Mesenchymal stem cell (in vitro differentiated cells and primary cell): ENCODE results near the gene TNS1.

Experiments
- DNase-seq: peaks from one replicate; pipeline ENCODE4 v3.0.0-alpha.2; 2013
- H2AFZ ChIP-seq: one replicate; pipeline ENCODE4 v1.6.1; 2013; ENCODE audit warnings: low read depth, mild to moderate bottlenecking, control low read depth, inconsistent platforms, low read length, moderate library complexity
- H2AK5ac ChIP-seq: 2 replicates; pipeline ENCODE4 v1.6.1; 2013; ENCODE audit warnings: low read length, moderate library complexity, mild to moderate bottlenecking, inconsistent platforms; ENCODE audit not compliant: severe bottlenecking
- H2BK120ac ChIP-seq: one replicate; pipeline ENCODE4 v1.6.1; 2013; ENCODE audit warnings: low read depth, mild to moderate bottlenecking, inconsistent platforms, low read length, moderate library complexity
- H2BK12ac ChIP-seq, 2 experiments: one replicate each; pipeline ENCODE4 v1.6.1; 2013; ENCODE audit warnings: inconsistent platforms in 2 of 2, low read length in 2 of 2, mild to moderate bottlenecking in 2 of 2, moderate library complexity in 2 of 2, control low read depth in 1 of 2
- H2BK15ac ChIP-seq: one replicate; pipeline ENCODE4 v1.6.1; 2013; ENCODE audit warnings: mild to moderate bottlenecking, low read depth, inconsistent platforms; ENCODE audit not compliant: poor library complexity, severe bottlenecking
- H2BK5ac ChIP-seq: 2 replicates; pipeline ENCODE4 v1.6.1; 2013; ENCODE audit warnings: low read depth, mild to moderate bottlenecking, low read length, control low read depth, inconsistent platforms; ENCODE audit not compliant: poor library complexity, severe bottlenecking
- H3K14ac ChIP-seq, 2 experiments: one replicate each; pipeline ENCODE4 v1.6.1; 2013; ENCODE audit warnings: inconsistent platforms in 2 of 2, low read length in 2 of 2, control low read depth in 1 of 2, mild to moderate bottlenecking in 1 of 2, moderate library complexity in 1 of 2
- H3K18ac ChIP-seq, 2 experiments: one replicate each; pipeline ENCODE4 v1.6.1; 2013; ENCODE audit warnings: inconsistent platforms in 2 of 2, low read length in 2 of 2, control low read depth in 1 of 2, low read depth in 1 of 2, mild to moderate bottlenecking in 1 of 2
- H3K23ac ChIP-seq, 2 experiments: one replicate each; pipeline ENCODE4 v1.6.1; 2013; ENCODE audit warnings: inconsistent platforms in 2 of 2, low read length in 2 of 2, mild to moderate bottlenecking in 2 of 2, moderate library complexity in 2 of 2, control low read depth in 1 of 2
- H3K27ac ChIP-seq: 2 replicates; pipeline ENCODE4 v1.5.1; 2013; ENCODE audit warnings: mild to moderate bottlenecking, moderate library complexity, low read length, control low read depth, inconsistent platforms; ENCODE audit not compliant: poor library complexity, severe bottlenecking
- H3K27me3 ChIP-seq, 2 experiments: 2 replicates each; pipeline versions ENCODE4 v1.6.1 to v1.7.0; 2013; ENCODE audit warnings: low read length in 2 of 2, mild to moderate bottlenecking in 2 of 2, moderate library complexity in 2 of 2, control low read depth in 1 of 2, inconsistent platforms in 1 of 2; ENCODE audit not compliant: control insufficient read depth in 1 of 2, insufficient read depth in 1 of 2
- H3K36me3 ChIP-seq, 2 experiments: 2 replicates each; pipeline versions ENCODE4 v1.6.1 to v1.7.0; 2013; ENCODE audit warnings: low read length in 2 of 2, control low read depth in 1 of 2, inconsistent platforms in 1 of 2, low read depth in 1 of 2, mild to moderate bottlenecking in 1 of 2; ENCODE audit not compliant: insufficient read depth in 2 of 2, control insufficient read depth in 1 of 2
- H3K4ac ChIP-seq, 2 experiments: one replicate each; pipeline ENCODE4 v1.6.1; 2013; ENCODE audit warnings: inconsistent platforms in 2 of 2, low read length in 2 of 2, mild to moderate bottlenecking in 2 of 2, moderate library complexity in 2 of 2, control low read depth in 1 of 2, low read depth in 1 of 2
- H3K4me1 ChIP-seq: 2 replicates; pipeline ENCODE4 v1.6.1; 2013; ENCODE audit warnings: low read depth, low read length, control low read depth; ENCODE audit not compliant: control insufficient read depth, insufficient read depth
- H3K4me2 ChIP-seq: 2 replicates; pipeline ENCODE4 v1.6.1; 2013; ENCODE audit warnings: low read length, mild to moderate bottlenecking, inconsistent platforms; ENCODE audit not compliant: poor library complexity, severe bottlenecking
- H3K4me3 ChIP-seq, 2 experiments: 2 replicates each; pipeline versions ENCODE4 v1.5.1 to v1.7.0; 2013; ENCODE audit warnings: low read length in 2 of 2, mild to moderate bottlenecking in 2 of 2, control low read depth in 1 of 2, low read depth in 1 of 2; ENCODE audit not compliant: insufficient read depth in 1 of 2
- H3K79me1 ChIP-seq: replicated peaks from 2 replicates; pipeline ENCODE4 v1.6.1; 2013; ENCODE audit warnings: mild to moderate bottlenecking, control low read depth, low read length, inconsistent platforms; ENCODE audit not compliant: poor library complexity, severe bottlenecking
- H3K9ac ChIP-seq: 2 replicates; pipeline ENCODE4 v1.7.0; 2013; ENCODE audit warnings: mild to moderate bottlenecking, low read length, moderate library complexity
- H3K9me3 ChIP-seq: 2 replicates; pipeline ENCODE4 v1.7.0; 2013; ENCODE audit warnings: mild to moderate bottlenecking, low read length; ENCODE audit not compliant: control insufficient read depth
- H4K8ac ChIP-seq: one replicate; pipeline ENCODE4 v1.6.1; 2013; ENCODE audit warnings: inconsistent platforms, mild to moderate bottlenecking, low read length, moderate library complexity
- H4K91ac ChIP-seq: one replicate; pipeline ENCODE4 v1.6.1; 2013; ENCODE audit warnings: mild to moderate bottlenecking, low read length, inconsistent platforms
- WGBS: methylation state at CpG from one replicate; pipeline ENCODE4 v1.1.7; 2013; ENCODE audit warnings: mixed read lengths; 5-methylcytosine and 5-hydroxymethylcytosine counted together

TNS1 gene

DNA sequence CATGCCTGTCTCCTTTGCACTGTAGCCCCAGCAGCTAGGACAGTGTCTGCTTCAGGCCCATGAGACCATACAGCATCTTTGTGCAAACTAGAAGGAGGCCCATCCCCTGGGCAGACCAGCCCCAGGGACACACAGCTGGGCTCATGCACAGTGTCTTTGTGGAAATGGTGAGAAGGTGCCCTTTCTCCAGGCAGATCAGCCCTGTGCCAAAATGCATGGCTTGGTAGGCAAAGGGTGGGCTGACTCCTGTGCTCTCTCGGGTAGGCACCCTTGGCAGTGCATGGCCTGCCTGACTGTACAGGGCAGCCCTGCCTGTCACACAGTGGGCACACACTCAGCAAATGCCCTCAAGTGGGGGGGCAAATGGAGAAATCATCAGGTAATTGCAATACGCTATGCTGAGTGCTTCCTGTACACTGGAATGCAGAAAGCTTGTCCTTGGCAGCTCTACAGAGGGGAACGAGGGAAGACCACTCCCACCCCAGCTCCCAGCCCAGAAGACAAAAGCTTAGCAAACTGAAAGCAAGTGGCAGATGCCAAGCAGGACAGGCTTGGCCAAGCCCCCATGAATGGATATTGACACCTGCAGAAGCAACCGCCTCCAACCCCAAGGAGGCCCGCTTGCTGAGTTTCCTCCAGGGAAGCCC lies 21.6 kb downstream of the TNS1 start:
- Histone ChIP-seq H2BK15ac (no peak overlapping the region), H2BK5ac (no peak overlapping the region), H3K79me1 (peaks cover 3% of the 10 kb centered on the region), H3K4me3 (no peak overlapping the region), H3K14ac (peak overlapping the region in 1 of 2 experiments; percentile 18), H3K9me3 (no peaks in the 10 kb centered on the region), H3K18ac (no peak overlapping the region), H3K27me3 (no peaks in the 10 kb centered on the region), H3K4me2 (no peak overlapping the region), H2BK12ac (peak overlapping the region in 1 of 2 experiments; percentile 23), H3K23ac (no peak overlapping the region), H2AK5ac (no peak overlapping the region), H3K27ac (no peak overlapping the region), H3K4me1 (peaks cover 20% of the 10 kb centered on the region), H3K36me3 (peaks cover 3 to 67% of the 10 kb centered on the region in 2 experiments), H4K91ac (peak overlapping the region; percentile 6), H3K9ac (no peak overlapping the region), H2BK120ac (no peak overlapping the region), H3K4ac (no peak overlapping the region), H2AFZ (no peak overlapping the region), H4K8ac (no peak overlapping the region)
- WGBS, result 94% methylated on average over 5 of the region's 5 CpGs
- DNase-seq, result no peak

DNA sequence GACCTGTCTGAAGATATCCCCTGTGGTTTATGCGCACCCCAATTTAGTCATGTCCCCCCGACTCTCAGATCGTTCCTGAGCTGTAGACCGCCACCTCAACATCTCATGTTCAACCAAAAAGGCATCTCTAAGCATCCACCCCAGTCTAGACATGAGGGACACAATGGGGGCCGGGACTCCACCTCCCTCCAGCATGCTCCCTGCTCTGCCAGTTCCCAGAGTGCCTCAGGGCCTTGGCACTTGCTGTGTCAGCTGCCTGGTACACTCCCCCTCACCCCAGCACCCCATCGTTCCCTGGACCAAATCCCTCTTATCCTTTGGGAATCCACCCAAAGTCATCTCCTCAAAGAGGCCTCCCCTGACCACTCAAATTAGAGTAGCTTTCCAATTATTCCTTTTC lies 22.2 kb downstream of the TNS1 start:
- WGBS, result 88% methylated on average over 6 of the region's 6 CpGs
- H3K27ac ChIP-seq, result no peak overlapping the region

DNA sequence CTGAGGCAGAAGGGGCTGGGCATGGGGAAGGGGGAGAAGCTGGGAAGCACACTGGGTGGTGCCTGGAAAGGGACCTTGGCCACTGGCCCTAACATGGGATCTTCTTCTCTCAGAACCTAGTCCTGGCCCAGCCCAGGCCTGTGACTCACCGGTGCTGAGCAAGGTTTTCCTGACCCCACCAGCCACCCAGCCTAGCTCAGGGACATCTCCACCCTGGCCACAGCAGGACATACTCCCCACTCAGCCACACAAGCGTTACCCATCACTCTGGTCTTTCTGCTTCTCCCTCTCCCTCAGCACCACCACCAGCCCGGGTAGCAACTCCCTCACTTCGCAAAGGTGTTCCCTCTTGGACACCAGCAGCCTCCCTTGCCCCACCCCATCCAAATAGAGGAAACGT lies 22.8 kb downstream of the TNS1 start:
- 61% methylated on average over 4 of the region's 5 CpGs for WGBS
- Histone ChIP-seq H3K79me1 (peaks cover 6% of the 10 kb centered on the region), H3K9me3 (no peaks in the 10 kb centered on the region), H4K91ac (no peak overlapping the region), H2AK5ac (no peak overlapping the region), H3K4ac (no peak overlapping the region), H2BK15ac (no peak overlapping the region), H2BK120ac (no peak overlapping the region), H2BK12ac (no peak overlapping the region), H3K23ac (no peak overlapping the region), H4K8ac (no peak overlapping the region), H3K4me3 (no peak overlapping the region), H3K9ac (no peak overlapping the region), H3K4me1 (peaks cover 20% of the 10 kb centered on the region), H3K14ac (no peak overlapping the region), H3K18ac (no peak overlapping the region), H3K27me3 (no peaks in the 10 kb centered on the region), H2BK5ac (no peak overlapping the region), H3K36me3 (peaks cover 3 to 71% of the 10 kb centered on the region in 2 experiments), H3K4me2 (no peak overlapping the region), H3K27ac (no peak overlapping the region), H2AFZ (no peak overlapping the region)
- DNase-seq, result no peak

More for the DNA sequence above, 22.2 kb downstream of the TNS1 start:
- H4K8ac ChIP-seq, result no peak overlapping the region
- no peak overlapping the region for H3K4me3 ChIP-seq
- no peak overlapping the region for H2BK15ac ChIP-seq
- H4K91ac ChIP-seq, result no peak overlapping the region
- no peak overlapping the region for H2AK5ac ChIP-seq
- H2AFZ ChIP-seq, result no peak overlapping the region
- no peak overlapping the region for H3K18ac ChIP-seq
- H3K79me1 ChIP-seq, result peaks cover 4% of the 10 kb centered on the region
- H3K23ac ChIP-seq, result no peak overlapping the region
- H2BK12ac ChIP-seq, result no peak overlapping the region
- no peak overlapping the region for H2BK5ac ChIP-seq
- no peaks in the 10 kb centered on the region for H3K9me3 ChIP-seq
- H3K4me1 ChIP-seq, result peaks cover 20% of the 10 kb centered on the region
- no peak overlapping the region for H3K4ac ChIP-seq
- no peak overlapping the region for H2BK120ac ChIP-seq
- DNase-seq, result no peak
- no peak overlapping the region for H3K4me2 ChIP-seq
- H3K14ac ChIP-seq, result no peak overlapping the region
- no peaks in the 10 kb centered on the region for H3K27me3 ChIP-seq
- H3K36me3 ChIP-seq, result peaks cover 3 to 67% of the 10 kb centered on the region in 2 experiments
- H3K9ac ChIP-seq, result no peak overlapping the region

- peaks cover 20% of the 10 kb centered on the region for H3K4me1 ChIP-seq
- H3K4me2 ChIP-seq, result peak overlapping the region; percentile 80
- H4K91ac ChIP-seq, result peak overlapping the region; percentile 25
- H2BK120ac ChIP-seq, result peak overlapping the region; percentile 52
- H3K79me1 ChIP-seq, result peaks cover 6% of the 10 kb centered on the region
- peak overlapping the region; percentile 59 for H3K9ac ChIP-seq
- H2BK12ac ChIP-seq, result no peak overlapping the region
- H3K27ac ChIP-seq, result no peak overlapping the region
- peak overlapping the region; percentile 44 to 52 for H3K18ac ChIP-seq
- 17% methylated on average over 8 of the region's 10 CpGs for WGBS
- H3K4me3 ChIP-seq, result peak overlapping the region; percentile 37 to 60
- H3K27me3 ChIP-seq, result no peaks in the 10 kb centered on the region
- peak; percentile 62 for DNase-seq
- peaks cover 3 to 74% of the 10 kb centered on the region in 2 experiments for H3K36me3 ChIP-seq
- H3K23ac ChIP-seq, result no peak overlapping the region
- H4K8ac ChIP-seq, result peak overlapping the region; percentile 59
- no peak overlapping the region for H3K14ac ChIP-seq
- H2BK15ac ChIP-seq, result peak overlapping the region; percentile 80
- H3K9me3 ChIP-seq, result no peaks in the 10 kb centered on the region
- no peak overlapping the region for H2BK5ac ChIP-seq
- H2AFZ ChIP-seq, result no peak overlapping the region
- H2AK5ac ChIP-seq, result no peak overlapping the region
- H3K4ac ChIP-seq, result no peak overlapping the region
Observed at GRCh38 chr2:217979151-217979811, 23.5 kb downstream of the TNS1 start.
